HG02884 (cell line): ENCODE data around the gene LGALS8.
"Not testable (repeated sequence)": the region's sequence is repeated elsewhere in the genome, so short reads cannot be mapped to it uniquely, and the experiment has no call there.

ENCODE experiments used
- ATAC-seq: cut with Tn5 transposase; IDR thresholded peaks from one replicate; pipeline ENCODE4 v1.9.1; 2021; ENCODE audit warnings: mild to moderate bottlenecking, moderate library complexity; ENCODE audit not compliant: unreplicated experiment

Gene LGALS8

GRCh38 chr1:236580404-236580803, 56.6 kb downstream of the LGALS8 start:
- not testable (repeated sequence) for ATAC-seq

GRCh38 chr1:236581528-236581927, 57.7 kb downstream of the LGALS8 start:
- no peak for ATAC-seq

GRCh38 chr1:236589531-236589930, 65.7 kb downstream of the LGALS8 start:
- no peak for ATAC-seq

- no peak for ATAC-seq
These were observed 66.9 kb downstream of the LGALS8 start for GRCh38 chr1:236590553-236591150.

GRCh38 chr1:236602171-236602570, 78.4 kb downstream of the LGALS8 start:
- no peak for ATAC-seq
